Activated CD4-positive, alpha-beta T cell treated with anti-CD3 and anti-CD28 coated beads for 24 hours (primary cell): ENCODE results near the gene TGM1.
"Not testable (repeated sequence)": the region's sequence is repeated elsewhere in the genome, so short reads cannot be mapped to it uniquely, and the experiment has no call there.

Experiments
- DNase-seq, 2 donors: peaks; one replicate each; pipeline ENCODE4 v3.0.0-alpha.2; 2020; ENCODE audit warnings: low read depth in 2 of 2

The TGM1 gene

DNA sequence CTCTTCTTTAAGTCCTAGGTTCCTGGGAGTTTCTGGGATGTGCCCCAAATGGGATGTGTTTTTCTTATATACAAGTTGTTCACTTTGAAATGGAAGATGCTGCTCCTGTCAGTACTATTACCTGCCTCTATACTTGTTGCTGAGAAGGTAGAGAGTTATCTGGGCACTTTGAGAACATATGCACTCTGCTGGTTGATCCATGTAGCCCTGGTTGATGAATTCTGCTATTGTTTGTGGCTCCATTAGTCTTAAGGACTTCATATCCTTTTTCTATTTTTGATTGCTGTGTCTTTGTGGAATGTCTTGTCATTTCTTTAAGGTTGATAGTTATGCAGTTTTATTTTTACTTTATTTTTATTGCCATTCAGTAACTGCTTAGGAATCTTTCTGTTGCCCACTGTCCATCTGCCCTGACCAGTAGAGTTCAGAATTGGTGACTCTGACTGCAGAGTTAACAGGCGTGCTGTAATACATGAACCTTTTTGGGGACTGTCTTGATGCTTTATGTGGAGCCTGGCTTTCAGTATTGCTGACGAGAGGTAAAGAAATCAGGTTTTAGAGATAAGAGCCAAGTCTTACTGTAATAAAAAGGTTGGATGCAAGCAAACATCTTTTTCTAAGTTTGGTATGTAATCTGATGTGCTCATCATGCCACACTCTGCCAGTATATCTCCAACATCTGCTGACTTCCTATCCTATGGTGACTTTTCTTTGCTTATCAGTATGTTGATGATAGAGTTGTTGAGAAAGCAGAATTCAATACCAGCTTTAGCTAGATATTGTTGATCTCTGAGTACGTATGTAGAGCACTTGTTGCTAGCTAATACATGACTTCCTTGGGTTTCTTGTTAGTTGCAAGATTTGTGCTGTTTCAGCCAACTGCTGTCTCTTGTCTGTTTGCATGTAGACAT lies 28.6 kb downstream of the TGM1 start:
- no peak for DNase-seq

DNA sequence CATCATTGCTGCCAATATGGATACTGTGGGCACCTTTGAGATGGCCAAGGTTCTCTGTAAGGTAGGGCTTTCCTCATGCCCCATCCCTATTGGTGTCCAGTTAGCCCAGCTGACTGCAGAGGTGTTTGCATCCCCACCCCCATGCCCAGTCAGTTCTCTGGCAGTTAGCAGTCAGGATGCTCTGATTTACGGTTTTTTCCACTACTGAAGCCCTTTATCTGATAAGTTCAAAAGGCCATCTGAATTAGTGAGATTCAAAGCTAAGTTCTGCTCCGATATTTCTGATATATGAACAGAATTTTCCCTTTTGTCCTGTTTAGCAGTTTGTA lies 29.5 kb downstream of the TGM1 start:
- no peak for DNase-seq

DNA sequence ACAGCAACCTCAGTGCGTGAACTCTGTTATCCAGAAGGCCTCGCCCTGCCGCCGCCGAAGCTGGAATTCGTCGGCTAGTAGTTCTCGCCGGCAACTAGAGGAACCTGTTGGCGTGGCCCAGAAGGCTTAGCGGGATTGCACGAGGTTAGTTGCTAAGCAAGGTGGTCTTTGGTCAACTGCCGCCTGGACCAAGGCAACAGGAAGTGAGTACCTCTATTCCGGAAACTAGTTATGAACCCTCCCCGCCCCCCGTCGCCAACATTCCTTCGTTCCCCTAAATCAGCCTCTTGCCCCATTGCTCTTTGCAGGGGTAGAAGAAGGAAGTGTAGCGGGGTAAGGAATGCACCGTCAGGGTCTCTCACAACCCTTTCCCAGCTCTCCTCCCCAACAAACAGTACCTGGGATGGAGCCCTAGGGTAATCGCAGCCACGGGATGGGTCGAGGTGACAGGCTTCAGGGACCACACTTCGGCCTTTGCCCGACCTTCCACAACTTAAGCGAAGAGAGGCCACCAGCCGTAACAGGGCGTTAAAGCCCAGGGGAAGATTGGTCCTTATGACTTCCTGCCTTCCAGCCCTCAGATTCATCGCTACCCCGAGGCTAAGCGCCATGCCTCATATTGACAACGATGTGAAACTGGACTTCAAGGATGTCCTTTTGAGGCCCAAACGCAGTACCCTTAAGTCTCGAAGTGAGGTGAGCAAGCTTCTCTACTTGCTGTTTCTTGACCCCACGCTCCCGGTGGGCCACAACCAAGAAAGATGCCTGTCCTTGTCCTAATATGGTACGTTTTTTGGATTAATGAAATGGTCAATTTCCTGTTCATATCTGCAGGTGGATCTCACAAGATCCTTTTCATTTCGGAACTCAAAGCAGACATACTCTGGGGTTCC lies 30.1 kb downstream of the TGM1 start, which contains the start of gene GMPR2:
Gene GMPR2 (plus strand): TSS at position 285 of the 893 bp plus-strand sequence. CDS start 325 bp downstream, at position 610.
- DNase-seq: no peak

DNA sequence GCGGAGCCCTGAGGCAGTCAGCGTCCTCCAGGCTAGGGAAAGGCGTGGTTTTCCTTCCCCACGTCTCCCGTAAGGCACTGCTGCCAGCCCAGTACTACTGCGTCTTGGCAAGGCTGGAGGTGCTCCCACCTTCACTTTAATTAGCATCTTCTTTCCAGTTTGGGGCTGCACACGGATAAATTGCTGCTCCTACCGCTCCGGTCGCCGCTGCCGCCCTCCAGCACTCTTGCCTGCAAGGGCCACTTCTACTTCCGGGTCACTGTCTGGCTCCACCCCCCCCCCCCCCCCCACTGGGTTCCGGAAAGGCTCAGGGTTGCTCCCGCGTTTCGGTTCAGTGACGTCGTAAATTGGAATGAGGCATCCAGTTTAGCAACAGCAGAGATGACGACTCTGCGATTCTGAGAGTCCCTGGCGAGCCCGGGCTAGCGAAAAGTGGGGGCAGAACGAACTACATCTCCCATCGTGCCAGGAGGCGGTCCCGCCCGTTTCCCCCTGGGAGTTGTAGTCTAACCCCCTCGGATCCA lies 30.8 kb downstream of the TGM1 start, which contains the start of gene NEDD8:
Gene NEDD8 (minus strand): TSS at position 247 of the 524 bp plus-strand sequence. CDS start 100 bp downstream, at position 147.
- peak; percentile 85 to 86 for DNase-seq

- DNase-seq: no peak
Measured at GRCh38 chr14:24231263-24232120, 31.5 kb downstream of the TGM1 start.

- no peak for DNase-seq
Measured at GRCh38 chr14:24228902-24229301, 34.1 kb downstream of the TGM1 start.

DNA sequence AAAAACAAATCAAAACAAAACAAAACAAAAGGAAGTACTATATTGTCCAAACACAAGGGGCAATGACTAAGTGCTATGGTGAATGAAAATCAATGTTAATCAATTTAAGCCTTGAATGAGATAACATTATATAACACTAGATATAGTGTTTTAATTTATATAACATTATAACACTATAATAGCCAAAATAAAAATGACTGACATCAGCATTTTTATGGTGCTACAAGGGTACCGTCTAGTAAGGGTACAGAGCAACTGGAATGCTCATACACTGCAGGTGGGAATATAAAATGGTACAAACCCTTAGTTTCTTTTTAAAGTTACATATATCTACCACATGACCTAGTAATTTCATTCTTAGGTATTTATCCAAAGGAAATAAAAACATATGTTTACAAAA lies 36.5 kb downstream of the TGM1 start:
- DNase-seq: no peak

DNA sequence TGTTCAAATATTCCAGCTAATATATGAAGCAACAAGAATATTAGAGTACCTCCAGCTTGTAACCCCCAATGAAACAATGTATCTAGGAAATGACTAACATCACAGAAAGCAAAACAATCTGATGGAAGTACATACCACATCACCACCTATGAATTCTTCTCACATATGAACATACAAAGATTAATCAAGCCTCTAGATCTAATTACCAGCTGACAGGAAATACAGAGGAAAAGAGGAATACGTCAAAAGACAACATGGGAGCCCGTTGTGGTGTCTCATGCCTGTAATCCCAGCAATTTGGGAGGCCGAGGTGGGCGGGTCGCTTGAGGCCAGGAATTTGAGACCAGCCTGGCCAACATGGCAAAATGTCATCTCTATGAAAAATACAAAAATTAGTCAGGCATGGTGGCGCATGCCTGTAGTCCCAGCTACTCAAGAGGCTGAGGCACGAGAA lies 38.3 kb downstream of the TGM1 start:
- DNase-seq: no peak

DNA sequence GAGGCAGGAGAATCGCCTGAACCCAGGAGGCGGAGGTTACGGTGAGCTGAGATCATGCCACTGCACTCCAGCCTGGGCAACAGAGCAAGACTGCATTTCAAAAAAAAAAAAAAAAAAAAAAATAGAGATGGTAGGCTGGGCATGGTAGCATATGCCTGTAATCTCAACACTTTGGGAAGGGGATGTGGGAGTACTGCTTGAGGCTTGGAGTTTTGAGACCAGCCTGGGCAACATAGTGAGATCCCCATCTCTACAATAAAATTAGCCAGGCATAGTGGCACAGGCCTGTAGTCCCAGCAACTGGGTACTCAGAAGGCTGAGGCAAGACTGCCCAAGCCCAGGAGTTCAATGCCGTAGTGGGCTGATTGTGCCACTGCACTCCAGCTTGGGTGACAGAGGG lies 40.0 kb downstream of the TGM1 start:
- DNase-seq: not testable (repeated sequence)

GRCh38 chr14:24219521-24219920 lies 43.5 kb downstream of the TGM1 start:
- DNase-seq: no peak

- no peak for DNase-seq
Measured at GRCh38 chr14:24219080-24219479, 43.9 kb downstream of the TGM1 start.

DNA sequence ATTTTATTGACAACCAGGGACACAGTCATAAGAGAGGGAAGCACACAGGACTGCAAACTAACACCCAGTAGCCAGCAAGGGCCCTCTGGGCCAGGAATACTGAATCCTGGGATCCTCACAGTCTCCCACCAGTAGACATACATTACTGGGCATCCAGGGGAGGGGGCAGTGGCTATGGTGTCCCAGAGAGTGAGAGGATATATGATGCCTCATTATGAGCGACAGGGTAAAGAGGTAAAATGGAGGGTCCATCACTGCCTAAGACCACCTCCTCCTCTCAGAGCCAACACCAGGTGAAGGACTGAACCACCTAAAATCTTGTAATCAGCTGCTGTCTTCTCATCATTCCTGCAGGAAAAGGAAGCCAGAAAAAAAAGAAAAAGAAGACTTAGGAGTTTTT lies 46.1 kb downstream of the TGM1 start:
- DNase-seq: not testable (repeated sequence)

- DNase-seq: no peak
Measured at GRCh38 chr14:24216345-24216699, 46.7 kb downstream of the TGM1 start.

GRCh38 chr14:24215495-24216344 lies 47.3 kb downstream of the TGM1 start, which contains the start of gene MDP1:
TSS of gene MDP1 (minus strand) at chr14:24216066. CDS start at chr14:24215955, 111 bp downstream.
- peak; percentile 69 to 74 for DNase-seq

- DNase-seq: no peak
Measured at GRCh38 chr14:24213866-24214662, 48.9 kb downstream of the TGM1 start.

- peak; percentile 91 to 94 for DNase-seq
Measured at GRCh38 chr14:24212924-24213865, 49.8 kb downstream of the TGM1 start, which contains the start of gene CHMP4A. TSS of gene CHMP4A (minus strand) at chr14:24213488. CDS start at chr14:24213439, 49 bp downstream.

GRCh38 chr14:24211311-24211710 lies 51.7 kb downstream of the TGM1 start:
- DNase-seq: no peak

DNA sequence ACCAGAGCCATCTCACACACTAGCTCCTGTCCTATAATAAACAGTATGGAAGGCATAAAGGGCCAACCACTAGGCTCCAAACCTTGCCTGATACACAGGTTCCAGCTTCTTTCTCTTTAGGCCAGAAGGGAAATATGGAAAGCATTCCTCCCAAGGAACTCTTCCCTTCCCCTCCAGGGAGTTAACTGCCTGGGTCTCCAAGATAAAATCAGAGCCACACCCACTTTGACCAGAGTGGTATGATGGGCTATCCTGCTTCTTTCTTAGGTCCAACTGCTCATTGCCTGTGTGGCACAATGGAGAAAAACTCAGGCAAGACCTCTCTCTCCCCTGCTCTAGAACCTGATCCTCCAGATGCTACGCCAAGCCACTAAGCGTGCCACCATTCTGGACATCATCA lies 55.4 kb downstream of the TGM1 start:
- DNase-seq: no peak
